Measurements from ENCODE around the gene TMA16. TPM values are rescaled to one million over a fixed set of nuclear protein-coding genes. Genes with fewer than 3 reads are reported as not detected.

The TMA16 gene
- total RNA-seq, 2 experiments from 2014 or later, result 53.5 to 58.4 TPM

DNA sequence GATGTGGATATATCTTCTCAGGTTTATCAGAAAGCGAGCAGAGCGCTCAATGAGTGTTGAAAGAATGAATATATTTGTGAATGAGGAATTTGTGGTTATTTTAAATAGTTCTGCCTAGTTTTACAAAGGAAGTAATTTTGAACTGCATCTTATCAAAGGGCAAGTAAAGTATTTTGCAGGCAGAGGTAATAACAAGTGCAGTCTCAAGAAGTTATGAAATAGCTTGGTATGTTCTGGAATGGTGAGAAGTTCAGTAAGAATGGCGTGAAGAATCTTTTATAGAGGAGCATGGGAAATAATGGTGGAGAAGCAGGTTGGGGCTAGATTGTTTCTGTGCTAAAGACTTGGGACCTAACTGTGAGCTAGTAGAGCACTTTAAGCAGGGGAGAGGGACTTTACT lies 10.9 kb downstream of the TMA16 start:
- TF ChIP-seq, protein P1, sequence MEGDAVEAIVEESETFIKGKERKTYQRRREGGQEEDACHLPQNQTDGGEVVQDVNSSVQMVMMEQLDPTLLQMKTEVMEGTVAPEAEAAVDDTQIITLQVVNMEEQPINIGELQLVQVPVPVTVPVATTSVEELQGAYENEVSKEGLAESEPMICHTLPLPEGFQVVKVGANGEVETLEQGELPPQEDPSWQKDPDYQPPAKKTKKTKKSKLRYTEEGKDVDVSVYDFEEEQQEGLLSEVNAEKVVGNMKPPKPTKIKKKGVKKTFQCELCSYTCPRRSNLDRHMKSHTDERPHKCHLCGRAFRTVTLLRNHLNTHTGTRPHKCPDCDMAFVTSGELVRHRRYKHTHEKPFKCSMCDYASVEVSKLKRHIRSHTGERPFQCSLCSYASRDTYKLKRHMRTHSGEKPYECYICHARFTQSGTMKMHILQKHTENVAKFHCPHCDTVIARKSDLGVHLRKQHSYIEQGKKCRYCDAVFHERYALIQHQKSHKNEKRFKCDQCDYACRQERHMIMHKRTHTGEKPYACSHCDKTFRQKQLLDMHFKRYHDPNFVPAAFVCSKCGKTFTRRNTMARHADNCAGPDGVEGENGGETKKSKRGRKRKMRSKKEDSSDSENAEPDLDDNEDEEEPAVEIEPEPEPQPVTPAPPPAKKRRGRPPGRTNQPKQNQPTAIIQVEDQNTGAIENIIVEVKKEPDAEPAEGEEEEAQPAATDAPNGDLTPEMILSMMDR (IDR thresholded peaks at IDR 0.05), result no peak
- peaks cover 35% of the 10 kb centered on the region for H3K36me3 Mint-ChIP-seq (ENCODE audit: low read depth)
- intact Hi-C loops (cut with micrococcal nuclease), result no loop called here
- DNase-seq (no peak), ATAC-seq (no peak)
- no peak overlapping the region for H3K4me3 Mint-ChIP-seq
- H3K9me3 Mint-ChIP-seq, result no peaks in the 10 kb centered on the region
- H3K27me3 Mint-ChIP-seq, result no peaks in the 10 kb centered on the region
- CTCF ChIA-PET, result interaction anchor here (2.9 kb wide), 1 partner anchor 45 kb away, joined by 13 read pairs; no protein-coding TSS in a partner anchor
- peaks cover 34% of the 10 kb centered on the region for H3K4me1 Mint-ChIP-seq (ENCODE audit: low read depth)
- POLR2A ChIA-PET, result no interaction called here
- no peak overlapping the region for H3K27ac Mint-ChIP-seq

DNA sequence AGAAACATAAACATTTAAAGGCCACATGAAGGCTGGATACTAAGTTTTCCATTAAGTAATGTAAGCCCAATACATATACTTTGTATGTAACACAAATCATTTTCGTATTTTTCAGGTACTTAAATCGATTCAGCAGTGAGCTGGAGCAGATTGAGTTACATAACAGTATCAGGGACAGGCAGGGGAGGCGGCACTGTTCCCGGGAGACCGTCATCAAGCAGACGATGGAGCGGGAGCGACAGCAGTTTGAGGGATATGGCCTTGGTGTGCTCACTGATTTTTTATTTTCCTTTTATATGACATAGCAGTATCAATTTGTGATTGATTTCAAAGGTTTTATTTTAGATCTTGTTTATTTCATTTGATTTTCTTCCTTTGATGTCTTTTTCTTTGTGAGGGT lies 20.7 kb downstream of the TMA16 start:
- intact Hi-C loops (cut with micrococcal nuclease), result no loop called here
- TF ChIP-seq, protein P1 (IDR thresholded peaks at IDR 0.05), result no peak
- no peak overlapping the region for H3K27ac Mint-ChIP-seq
- H3K4me3 Mint-ChIP-seq, result no peak overlapping the region
- peaks cover 55% of the 10 kb centered on the region for H3K36me3 Mint-ChIP-seq (ENCODE audit: low read depth)
- no peak for ATAC-seq
- ChIA-PET CTCF (interaction anchor here (1.3 kb wide), 1 partner anchor 11 kb away, joined by 3 read pairs; no protein-coding TSS in a partner anchor), POLR2A (no interaction called here)
- no peaks in the 10 kb centered on the region for H3K9me3 Mint-ChIP-seq
- DNase-seq, result no peak
- no peaks in the 10 kb centered on the region for H3K27me3 Mint-ChIP-seq
- no peaks in the 10 kb centered on the region for H3K4me1 Mint-ChIP-seq (ENCODE audit: low read depth)

DNA sequence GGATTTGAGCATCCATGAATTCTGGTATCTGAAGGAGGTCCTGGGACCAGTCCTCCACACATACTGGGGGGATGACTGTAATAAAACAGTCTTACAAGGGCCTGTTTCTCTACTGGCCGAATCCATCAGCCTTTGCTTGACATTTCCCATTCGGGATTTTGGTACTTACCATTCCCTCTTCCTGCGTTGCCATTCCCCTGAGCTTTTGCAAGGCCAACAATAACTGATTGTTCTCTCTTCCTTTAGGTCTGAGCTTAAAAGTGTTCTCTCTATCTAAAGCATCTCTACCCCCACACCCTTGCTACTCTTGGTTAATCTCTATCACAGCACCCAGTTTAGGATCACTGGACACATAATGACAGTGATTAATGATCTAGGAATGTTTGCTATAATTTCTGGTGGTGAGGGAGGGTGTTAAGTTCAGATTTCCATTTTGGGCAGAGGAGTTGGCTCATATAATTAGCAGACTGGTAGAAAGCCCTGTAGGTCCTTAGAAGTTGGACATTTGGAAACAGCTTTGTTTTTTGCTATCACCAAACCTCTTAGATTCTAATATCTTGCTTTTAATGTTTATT lies 29.4 kb downstream of the TMA16 start:
- no peaks in the 10 kb centered on the region for H3K4me1 Mint-ChIP-seq (ENCODE audit: low read depth)
- no peak overlapping the region for H3K4me3 Mint-ChIP-seq
- ChIA-PET POLR2A (no interaction called here), CTCF (no interaction called here)
- ATAC-seq (no peak), DNase-seq (no peak)
- TF ChIP-seq, protein P1 (IDR thresholded peaks at IDR 0.05), result no peak
- H3K27me3 Mint-ChIP-seq, result no peaks in the 10 kb centered on the region
- peaks cover 45% of the 10 kb centered on the region for H3K36me3 Mint-ChIP-seq (ENCODE audit: low read depth)
- no peak overlapping the region for H3K27ac Mint-ChIP-seq
- H3K9me3 Mint-ChIP-seq, result no peaks in the 10 kb centered on the region
- intact Hi-C loops (cut with micrococcal nuclease), result no loop called here

DNA sequence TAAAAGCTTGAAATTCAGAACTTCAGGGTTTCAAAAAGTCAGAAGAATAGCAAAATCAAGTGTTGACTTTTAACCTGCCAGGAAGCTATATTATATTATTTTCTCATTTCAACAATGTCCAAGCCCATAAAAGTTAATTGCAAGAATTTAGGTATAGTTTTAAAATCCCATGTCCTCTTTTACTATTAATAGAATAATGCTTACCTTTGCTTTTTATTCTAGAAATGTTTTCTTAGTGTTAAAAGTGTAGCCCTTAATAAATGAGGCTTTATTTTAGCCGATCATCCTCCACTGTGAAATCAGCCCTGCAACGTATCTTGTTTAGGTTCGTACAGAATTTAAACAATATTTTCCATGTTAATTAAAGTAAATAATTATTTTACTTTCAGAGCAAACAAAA lies 31.5 kb downstream of the TMA16 start:
- ATAC-seq (no peak), DNase-seq (no peak)
- no peaks in the 10 kb centered on the region for H3K9me3 Mint-ChIP-seq
- intact Hi-C loops (cut with micrococcal nuclease), result no loop called here
- no peak overlapping the region for H3K27ac Mint-ChIP-seq
- CTCF ChIA-PET, result interaction anchor here (0.7 to 1.8 kb wide), 4 partner anchors 17 to 25 kb away, joined by 3 to 5 read pairs (median 4); no protein-coding TSS in a partner anchor
- H3K4me3 Mint-ChIP-seq, result no peak overlapping the region
- TF ChIP-seq, protein P1 (IDR thresholded peaks at IDR 0.05), result no peak
- no peaks in the 10 kb centered on the region for H3K4me1 Mint-ChIP-seq (ENCODE audit: low read depth)
- POLR2A ChIA-PET, result interaction anchor here (0.9 kb wide), 1 partner anchor 32 kb away, joined by 3 read pairs; the partner anchor contains the start of gene TMA16
- peaks cover 49% of the 10 kb centered on the region for H3K36me3 Mint-ChIP-seq (ENCODE audit: low read depth)
- H3K27me3 Mint-ChIP-seq, result no peaks in the 10 kb centered on the region

DNA sequence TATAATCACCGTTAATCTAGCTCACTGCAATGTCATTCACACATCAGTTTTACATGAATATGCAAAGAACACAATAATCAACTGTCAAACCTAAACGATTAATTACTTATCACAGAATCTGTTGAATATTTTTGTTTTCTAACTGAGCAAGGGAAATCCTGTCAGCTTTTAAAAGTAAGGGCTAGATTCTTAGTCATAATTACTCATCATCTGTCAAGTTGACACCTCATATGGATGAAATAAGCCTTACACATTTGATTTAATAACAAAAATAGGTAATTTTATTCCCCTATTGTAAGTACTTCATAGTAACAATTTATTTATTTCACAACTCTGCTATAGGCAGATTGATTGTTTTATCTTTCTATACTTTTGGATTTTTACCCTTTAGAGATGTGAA lies 32.7 kb downstream of the TMA16 start:
- H3K27ac Mint-ChIP-seq, result no peak overlapping the region
- no peak for DNase-seq
- TF ChIP-seq, protein P1 (IDR thresholded peaks at IDR 0.05), result no peak
- H3K4me1 Mint-ChIP-seq (ENCODE audit: low read depth), result no peaks in the 10 kb centered on the region
- ChIA-PET CTCF (interaction anchor here (1.6 to 1.8 kb wide), 2 partner anchors 16 to 21 kb away, joined by 4 to 5 read pairs; no protein-coding TSS in a partner anchor), POLR2A (interaction anchor here (0.9 kb wide), 1 partner anchor 33 kb away, joined by 3 read pairs; the partner anchor contains the start of gene TMA16)
- no peak overlapping the region for H3K4me3 Mint-ChIP-seq
- no peaks in the 10 kb centered on the region for H3K27me3 Mint-ChIP-seq
- no peak for ATAC-seq
- no peaks in the 10 kb centered on the region for H3K9me3 Mint-ChIP-seq
- peaks cover 50% of the 10 kb centered on the region for H3K36me3 Mint-ChIP-seq (ENCODE audit: low read depth)
- intact Hi-C loops (cut with micrococcal nuclease), result no loop called here
